Nucleus accumbens (tissue), 56 donors: ENCODE measurements around the gene ELP6.
"Not testable (repeated sequence)": the region's sequence is repeated elsewhere in the genome, so short reads cannot be mapped to it uniquely, and the experiment has no call there.

Source experiments
- DNase-seq, 56 donors: peaks; one replicate each; lab custom pipeline; 2025; lab: John Stamatoyannopoulos, UW

ELP6 gene

DNA sequence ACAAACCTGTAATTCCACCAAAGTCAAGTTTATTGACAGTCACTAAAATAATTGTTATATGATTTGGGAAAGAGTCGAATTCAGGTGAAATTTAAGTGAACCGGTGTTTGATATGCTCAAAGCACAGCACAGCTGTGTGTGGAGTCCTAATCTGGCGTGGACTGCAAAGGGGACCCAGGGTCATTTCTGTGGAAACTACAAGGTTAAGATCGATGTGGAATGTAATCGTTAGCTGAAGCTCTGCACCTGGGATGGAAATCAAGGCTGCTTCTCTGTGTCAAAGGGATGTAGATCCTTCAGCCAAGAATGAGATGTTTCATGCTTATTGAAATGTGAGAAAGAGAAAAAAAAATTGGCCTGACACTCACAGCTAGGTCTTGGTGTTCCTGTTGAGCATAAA lies 1.6 kb upstream of the ELP6 start:
- DNase-seq = no peak

DNA sequence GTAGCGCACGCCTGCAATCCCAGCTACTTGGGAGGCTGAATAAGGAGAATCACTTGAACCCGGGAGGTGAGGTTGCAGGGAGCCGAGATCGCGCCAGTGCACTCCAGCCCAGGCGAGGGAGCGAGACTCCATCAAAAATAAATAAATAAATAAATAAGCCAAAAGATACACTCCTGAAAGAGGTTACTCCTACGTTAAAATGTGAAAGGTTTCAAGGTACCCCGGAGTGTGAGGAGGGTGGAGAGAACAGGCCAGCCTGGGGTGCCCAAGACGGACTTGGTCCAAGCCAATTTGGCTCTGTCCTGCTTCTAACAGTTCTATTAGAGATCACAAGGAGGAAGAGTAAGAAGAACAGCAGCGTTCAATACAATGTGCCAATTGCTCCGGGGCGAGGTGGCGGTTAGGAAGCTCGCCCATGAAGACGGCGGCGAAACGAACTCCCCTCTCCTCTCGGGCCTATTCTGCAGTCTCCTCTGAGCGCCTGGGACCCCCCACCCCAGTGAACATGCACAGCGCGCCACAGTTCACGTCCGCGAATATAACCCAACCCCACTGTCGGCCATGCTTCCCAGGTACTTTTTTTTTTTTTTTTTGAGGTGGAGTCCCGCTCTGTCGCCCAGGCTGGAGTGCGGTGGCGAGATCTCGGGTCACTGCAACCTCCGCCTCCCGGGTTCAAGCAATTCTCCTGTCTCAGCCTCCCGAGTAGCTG lies 942 bp downstream of the ELP6 start:
- DNase-seq = peak in 14 of 56 donors; percentile 3 to 54 (median 25)

DNA sequence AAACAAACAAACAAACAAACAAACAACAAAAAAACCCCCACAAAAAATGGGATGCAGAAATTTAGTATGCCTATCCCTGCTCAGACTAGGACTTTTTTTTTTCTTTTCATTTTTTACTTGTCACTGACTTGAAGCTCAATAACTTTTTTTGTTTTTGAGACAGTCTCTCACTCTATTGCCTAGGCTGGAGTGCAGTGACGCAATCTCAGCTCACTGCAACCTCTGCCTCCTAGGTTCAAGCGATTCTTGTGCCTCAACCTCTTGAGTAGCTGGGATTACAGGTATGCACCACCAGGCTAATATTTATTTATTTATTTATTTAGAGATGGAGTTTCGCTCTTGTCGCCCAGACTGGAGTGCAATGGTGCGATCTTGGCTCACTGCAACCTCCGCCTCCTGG lies 8.2 kb downstream of the ELP6 start:
- DNase-seq = not testable (repeated sequence)

DNA sequence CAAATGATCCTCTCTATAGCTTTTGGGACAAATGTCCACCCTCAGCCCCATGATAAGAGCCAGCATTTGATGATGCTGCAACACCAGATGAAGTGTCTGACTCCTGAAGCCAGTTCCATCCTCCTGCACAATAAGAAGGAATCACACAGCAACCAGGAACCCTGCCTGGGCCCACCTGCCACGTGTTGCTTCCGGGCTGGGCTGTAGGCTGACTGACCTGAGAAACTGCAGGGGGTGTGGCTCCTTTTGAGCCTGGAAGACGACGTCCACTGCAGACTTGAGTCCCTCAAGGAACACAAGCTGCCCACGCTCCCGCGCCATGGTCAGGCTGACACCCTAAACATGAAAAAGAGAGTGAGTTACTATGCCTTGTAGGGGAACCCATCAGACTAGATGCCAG lies 9.4 kb downstream of the ELP6 start:
- DNase-seq = no peak

DNA sequence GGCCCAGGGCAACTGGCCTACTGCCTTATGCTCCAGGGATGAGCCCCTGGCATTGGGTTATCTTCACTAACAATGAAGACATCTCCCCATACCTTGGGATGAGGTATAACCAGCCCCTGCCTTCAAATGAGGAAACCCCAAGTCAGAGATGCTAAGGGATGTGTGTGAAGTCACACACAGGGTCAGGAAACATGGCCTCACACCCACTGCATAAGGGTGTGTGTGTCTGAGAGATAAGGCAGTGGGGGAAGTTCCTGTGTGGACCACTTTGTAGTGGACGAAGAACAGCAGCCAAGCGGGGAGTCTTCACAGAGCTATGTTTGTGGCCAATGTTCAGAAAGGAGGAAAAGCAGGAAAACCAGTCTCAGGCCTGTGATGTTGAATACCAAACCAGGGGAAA lies 10.5 kb downstream of the ELP6 start:
- DNase-seq = no peak

DNA sequence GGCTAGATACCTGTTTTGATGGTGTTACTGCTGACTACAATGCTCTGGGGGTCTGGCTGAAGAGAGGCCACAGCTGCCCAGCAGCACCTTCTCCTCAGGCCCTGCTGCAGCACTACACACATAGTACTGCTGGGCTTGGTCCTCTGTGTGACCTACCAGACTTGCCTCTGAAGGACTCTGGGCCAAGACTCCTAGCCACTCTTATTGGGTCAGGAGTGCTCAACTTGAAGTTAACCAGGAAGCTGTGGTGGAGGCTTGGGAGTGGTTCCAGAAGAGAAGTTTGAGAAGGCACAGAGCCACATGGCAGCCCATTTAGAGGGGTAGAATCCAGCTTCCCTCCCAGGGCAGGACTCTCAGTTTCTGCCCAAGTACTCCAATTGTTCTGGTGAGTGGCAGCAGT lies 16.6 kb downstream of the ELP6 start:
- peak in 1 of 56 donors; percentile 3 for DNase-seq

DNA sequence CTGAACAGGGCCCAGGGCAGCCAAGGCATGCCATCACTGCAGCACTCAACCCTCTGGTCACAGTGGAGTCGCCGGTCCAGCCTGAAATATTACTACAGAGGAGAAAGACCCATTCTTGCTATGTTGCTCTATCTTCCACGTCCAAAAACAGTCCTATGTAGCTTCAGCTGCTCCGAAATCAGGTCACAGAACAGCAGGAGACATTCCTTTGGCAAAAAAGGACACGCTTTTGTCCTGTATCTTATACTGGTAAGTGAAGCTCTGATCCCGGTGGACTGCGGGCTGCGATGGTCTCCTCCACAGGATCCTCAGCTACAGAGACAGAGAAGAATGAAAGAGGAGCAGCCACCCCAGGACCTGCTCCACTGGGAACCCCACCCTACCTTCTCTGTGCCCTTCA lies 17.6 kb downstream of the ELP6 start:
- DNase-seq = no peak

DNA sequence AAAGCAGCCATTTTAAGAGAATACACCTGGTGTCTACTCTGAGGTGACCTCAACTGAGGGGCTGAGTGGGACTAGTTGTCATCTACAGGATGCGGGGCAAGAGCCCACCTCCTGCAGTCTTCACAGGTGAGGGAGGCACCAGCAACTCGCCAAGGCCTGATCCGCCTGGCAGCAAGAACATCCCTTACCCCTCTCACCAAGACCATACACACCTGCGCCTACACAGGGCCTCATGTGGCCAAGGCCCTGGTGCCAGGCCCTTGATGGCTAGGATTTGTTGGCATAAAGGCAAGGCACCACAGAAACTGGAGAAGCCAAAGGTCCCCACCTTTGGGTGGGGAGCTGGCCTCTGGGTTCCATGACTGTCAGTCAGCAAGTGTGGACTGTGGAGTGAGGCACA lies 18.4 kb downstream of the ELP6 start:
- DNase-seq = no peak

DNA sequence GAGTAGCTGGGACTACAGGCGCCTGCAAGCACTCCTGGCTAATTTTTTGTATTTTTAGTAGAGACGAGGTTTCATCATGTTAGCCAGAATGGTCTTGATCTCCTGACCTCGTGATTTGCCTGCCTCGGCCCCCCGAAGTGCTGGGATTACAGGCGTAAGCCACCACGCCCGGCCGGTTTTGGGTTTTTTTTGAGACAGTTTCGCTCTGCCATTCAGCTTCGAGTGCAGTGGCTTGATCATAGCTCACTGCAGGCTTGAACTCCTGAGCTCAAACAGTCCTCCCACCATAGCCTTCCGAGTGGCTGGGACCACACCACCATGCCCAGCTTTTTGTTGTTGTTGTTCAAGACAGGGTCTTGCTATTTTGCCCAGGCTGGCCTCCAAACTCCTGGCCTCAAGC lies 21.7 kb downstream of the ELP6 start:
- no peak for DNase-seq

DNA sequence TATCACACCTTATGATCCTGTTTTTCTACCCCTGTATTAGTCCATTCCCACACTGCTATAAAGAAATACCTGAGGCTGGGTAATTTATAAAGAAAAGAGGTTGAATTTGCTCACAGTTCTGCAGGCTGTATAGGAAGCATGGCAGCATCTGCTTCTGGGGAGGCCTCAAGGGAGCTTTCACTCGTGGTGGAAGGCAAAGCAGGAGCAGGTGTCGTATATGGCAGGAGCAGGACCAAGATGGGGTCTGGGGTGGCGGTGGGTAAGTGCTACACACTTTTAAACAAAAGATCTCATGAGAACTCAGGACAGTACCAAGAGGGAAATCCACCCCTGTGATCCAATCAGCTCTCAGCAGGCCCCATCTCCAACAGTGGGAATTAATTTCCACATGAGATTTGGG lies 22.3 kb downstream of the ELP6 start:
- DNase-seq = no peak

DNA sequence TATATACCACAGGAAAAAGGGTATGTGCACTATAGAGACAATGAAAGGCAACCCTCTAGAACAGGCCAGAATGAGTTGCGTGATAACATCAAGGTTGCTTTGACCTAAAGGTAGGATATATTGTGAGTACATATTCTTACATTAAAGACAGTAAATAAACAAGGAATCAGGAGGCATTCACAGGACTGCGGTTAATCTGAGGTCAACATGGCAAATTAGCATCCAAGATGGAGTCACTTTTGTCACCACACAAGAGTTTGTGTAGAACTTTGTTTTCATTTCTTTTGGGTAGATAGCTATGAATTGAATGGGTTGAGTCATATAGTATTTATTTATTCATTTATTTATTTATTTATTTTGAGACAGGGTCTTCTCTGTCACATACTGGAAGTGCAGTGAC lies 26.2 kb downstream of the ELP6 start:
- no peak for DNase-seq

DNA sequence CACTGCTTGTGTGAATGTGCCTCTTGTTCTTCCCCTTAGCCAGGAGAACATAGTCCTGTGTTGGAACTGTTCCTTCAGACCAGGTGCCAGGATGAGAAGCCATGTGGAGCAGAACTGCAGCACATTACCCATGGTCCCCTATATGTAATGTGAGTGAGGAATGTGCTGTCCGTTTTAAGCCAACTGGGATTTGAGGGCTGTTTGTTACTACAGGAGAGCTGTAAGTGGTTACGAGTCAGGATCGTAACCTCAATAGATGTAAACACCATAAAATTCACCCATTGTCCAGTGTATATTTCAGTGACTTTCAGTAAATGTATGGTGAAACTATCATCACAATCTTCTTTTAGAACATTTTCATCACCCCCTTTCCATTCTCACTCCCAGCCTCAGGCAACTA lies 27.7 kb downstream of the ELP6 start:
- no peak for DNase-seq

DNA sequence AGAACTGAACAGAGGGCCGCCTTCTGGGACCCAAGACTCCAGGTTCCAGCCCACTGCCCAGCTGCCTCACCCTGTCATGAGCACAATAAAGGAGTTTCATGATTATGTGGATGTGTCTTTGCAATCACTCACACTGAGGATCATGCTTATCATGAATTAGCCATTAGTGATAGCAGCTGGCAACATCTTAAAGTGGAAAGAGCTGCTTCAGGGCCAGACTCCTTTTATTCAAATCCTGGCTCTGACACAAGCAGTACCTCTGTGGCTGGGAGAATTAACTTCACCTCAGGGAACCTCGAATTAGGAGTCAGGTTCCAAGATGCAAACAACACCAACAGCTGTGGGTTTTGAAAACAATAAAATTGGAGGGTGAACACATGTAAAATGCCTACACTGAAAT lies 31.1 kb downstream of the ELP6 start:
- no peak for DNase-seq

DNA sequence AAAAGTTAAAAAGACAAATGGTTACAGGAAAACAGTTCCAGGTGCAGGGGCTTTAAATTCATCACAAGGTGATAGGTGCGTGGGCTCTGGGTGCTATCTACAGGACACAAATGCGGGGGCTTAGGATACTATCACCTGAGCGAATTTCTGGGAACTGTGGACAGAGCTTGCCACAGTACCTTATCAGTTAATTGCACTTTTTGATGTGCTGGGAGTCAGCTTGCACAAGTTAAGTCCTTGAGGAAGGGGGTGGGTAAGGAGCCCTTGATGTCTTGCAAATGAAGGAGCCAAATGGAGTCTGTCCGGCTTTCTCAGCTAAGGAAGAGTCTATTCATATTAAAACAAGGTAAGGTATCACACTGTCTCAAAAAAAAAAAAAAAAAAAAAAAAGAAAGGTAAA lies 31.7 kb downstream of the ELP6 start:
- DNase-seq = not testable (repeated sequence)

DNA sequence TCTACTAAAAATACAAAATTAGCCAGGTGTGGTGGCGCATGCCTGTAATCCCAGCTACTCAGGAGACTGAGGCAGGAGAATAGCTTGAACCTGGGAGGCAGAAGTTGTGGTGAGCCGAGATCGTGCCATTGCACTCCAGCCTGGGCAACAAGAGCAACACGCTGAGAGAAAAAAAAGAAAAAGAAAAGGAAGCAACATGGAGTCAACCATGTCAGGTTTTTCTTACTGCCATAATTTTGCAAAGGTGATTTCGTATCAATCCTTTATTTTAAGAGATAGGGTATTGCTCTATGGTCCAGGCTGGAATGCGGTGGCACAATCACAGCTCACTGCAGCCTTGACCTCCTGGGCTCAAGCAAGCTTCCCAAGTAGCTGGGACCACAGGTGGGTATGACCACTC lies 33.2 kb downstream of the ELP6 start:
- DNase-seq = not testable (repeated sequence)

DNA sequence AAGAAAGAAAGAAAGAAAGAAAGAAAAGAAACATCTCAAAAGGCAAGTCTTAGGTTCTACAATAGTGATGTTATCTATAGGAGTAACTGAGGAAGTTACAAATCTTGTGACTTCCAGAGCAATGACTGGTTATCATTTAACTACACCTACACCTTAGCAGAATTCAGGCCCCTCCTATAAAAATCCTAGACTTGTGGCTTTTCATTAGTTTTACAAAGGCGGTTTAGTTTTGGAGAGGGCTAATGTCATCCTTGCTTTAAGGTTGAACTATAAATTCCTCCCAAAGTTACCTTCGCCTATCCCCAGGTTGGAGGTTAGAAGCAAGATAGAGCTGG lies 33.7 kb downstream of the ELP6 start:
- DNase-seq = no peak

DNA sequence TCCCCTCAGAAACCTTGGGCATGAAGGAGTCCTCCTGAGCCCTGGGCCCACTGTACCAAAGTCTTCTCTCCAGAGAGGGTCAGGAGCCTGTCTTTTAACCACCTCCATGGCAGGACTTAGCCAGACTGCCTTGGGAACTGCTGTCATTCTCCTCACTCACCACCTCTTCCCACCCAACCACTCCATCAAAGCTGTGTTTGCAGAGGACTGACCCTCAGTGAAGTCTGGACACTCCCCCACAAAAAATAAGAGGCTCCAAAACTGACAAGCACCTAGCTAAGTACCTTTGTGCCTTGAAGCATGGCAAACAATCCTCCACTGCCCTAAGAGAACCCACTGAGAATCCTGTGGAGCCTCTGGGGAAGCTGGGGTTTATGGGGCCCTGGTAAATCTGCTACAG lies 35.5 kb downstream of the ELP6 start:
- DNase-seq = no peak

DNA sequence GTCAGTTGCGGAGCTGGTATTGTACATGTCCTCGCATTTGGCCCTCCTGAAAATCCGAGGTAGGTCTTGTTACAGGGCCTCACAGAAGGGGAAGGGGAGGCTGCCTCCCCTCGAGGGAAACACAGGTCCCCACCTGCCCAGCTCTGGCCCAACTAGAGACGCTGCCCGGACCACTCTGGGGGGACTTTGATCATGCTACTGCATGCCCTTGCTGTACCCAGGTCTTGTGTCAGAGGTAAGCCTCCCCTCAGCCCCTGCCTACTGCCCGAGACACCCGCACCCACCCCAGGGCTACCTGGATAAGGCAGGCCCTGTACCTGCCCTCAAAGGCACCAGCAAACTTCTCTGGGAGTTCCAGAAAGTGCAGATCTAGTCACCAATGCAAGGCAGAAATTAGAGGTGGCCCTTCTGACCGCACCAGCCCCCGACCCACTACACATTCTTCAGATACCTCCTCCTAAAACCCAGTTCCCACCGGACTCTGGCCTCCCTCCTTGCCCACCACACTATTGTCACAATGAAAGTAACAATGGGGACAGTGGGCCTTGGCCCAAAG lies 36.8 kb downstream of the ELP6 start:
- no peak for DNase-seq

DNA sequence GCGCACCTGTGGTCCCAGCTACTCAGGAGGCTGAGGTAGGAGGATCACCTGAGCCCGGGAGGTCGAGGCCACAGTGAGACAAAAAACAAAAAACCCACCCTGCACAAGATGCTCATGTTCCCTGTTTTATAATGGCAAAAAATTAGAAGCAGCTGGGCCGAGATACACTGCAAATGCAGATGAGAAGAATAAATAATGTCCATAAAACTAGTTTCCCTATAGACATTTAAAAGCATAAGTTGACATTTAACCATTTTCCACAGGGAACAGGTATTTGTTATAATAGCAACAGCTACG lies 37.2 kb downstream of the ELP6 start:
- no peak for DNase-seq

DNA sequence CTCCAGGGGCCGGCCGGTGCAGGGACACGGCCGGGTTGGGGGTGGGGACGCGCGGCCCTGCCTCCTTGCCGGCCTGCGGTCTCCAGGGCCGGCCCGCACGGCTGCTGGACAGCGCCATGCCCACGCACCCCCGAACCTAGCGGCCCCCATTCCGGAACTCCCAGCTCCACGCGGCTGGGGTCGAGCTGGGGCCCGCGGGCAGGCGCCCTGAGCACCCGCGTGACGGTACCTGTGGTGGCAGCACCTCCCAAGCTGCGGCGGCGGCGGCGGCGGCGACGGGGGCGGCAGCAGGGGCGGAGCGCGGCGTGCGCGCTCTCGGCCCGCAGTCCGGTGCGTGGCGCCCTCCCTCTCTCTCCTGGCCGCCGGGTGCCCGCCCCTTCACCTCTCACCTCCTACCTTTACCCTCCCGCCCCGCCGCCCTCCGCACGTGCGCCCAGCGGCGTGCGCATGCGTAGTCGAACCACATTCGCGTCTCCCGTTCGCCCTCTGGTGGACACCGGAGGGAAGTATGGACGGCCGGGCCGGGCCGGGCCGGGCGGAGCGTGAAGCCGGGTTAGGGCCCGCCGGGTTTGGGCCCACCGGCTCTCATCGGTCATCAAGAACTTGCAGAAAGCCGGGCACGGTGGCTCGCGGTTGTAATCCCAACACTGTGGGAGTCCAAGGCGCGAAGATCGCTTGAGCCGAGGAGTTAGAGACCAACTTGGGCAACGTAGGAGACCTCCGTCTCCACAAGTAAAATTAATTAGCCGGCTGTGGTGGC lies 37.8 kb downstream of the ELP6 start, which contains the start of gene SCAP:
Gene SCAP (minus strand): TSS at position 372 of the 760 bp plus-strand sequence. CDS start 32,948 bp downstream, outside the sequence.
- peak; percentile 31 to 96 (median 85) for DNase-seq

DNA sequence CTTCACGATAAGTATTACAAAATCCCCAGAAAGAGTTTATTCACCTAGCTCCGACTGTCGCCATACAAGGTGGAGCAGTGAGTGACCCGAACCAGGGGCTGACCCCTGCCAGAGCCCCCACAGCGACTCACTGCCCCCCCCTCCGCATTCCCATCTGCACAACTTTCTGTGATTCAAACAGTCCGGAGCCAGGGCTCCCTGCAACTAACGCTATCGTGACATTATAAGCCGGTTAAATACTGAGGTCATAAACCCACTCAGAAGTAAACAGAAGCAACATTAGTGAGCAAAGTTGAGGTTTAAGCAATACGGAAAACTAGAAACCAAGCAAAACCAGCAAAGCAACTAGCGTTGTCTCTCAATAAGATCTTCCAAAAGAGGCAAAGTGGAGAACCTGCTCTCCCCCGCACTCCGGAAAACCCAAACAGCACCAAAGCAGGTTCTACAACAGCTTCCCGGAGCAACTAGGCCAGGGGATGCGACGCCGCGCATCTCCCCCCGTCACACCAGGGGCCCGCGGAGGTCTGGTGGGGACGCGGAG lies 38.4 kb downstream of the ELP6 start:
- DNase-seq = peak in 6 of 56 donors; percentile 21 to 59 (median 52)

DNA sequence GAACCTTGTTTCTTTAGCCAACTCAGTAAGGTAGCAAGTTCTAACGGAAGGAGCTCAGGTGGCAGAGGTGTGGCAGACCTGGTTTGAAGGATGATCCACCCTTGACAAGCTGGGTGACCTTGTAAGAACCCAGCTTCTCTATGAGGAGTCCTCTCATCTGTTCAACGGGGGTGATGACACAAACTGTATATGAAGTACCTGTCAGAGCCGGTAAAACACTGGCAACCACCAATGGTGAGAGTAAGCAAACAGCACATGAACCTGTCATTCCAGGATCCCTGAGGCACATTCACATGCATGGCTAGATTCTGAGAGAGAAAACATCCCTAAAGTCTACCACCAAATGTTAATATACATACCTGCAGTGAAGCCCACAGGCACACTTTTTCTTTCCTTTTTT lies 40.1 kb downstream of the ELP6 start:
- no peak for DNase-seq
